Esophagus squamous epithelium (tissue), 4 donors: ENCODE measurements around the gene KCNAB2.

Source experiments
- CTCF ChIP-seq, 6 experiments: fragments of 450-650 bp in 4 of 6; fragments of 200-600 bp in 2 of 6; sonication (generic) in 2 of 6; IDR thresholded peaks; one replicate each; pipeline ENCODE4 v1.5.1; 2016 to 2019; ENCODE audit warnings: antibody characterized with exemption in 6 of 6, mild to moderate bottlenecking in 4 of 6, moderate library complexity in 4 of 6
- POLR2A ChIP-seq, 4 donors: fragments of 450-650 bp; IDR thresholded peaks; one replicate each; pipeline ENCODE4 v1.6.1; 2017; ENCODE audit warnings: antibody characterized with exemption in 4 of 4, mild to moderate bottlenecking in 4 of 4, moderate library complexity in 3 of 4

GRCh38 chr1:6045110-6045502 lies 582 bp upstream of the KCNAB2 start:
- no peak for TF ChIP-seq CTCF (IDR thresholded peaks at IDR 0.05)
- no peak for TF ChIP-seq POLR2A (IDR thresholded peaks at IDR 0.05)
